Measurements from ENCODE around the gene PLCG2.

The PLCG2 gene

DNA sequence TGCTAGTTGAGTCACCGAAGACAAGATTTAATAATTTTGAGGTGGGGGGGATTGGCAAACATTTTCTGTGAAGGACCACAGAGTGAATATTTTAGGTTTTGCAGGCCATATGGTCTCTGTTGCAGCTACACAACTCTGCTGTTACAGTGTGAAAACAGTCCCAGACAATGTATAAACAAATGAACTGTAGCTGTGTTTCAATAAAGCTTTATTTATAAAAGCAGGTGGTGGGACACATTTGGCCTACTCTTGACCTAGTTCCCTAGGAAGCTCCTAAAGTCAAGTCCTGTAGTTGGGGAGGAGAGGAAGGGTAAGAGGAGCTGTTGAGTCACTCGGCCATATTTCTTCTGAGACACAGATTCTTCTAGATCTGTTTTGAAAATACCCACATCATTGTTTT lies 139.8 kb downstream of the PLCG2 start:
- TF ChIP-seq REST (IDR thresholded peaks at IDR 0.05; ENCODE audit: insufficient replicate concordance, low read depth): no peak
- TF ChIP-seq SPI1 (IDR thresholded peaks at IDR 0.05; ENCODE audit: borderline replicate concordance, low read depth): no peak
- TF ChIP-seq GABPA (IDR thresholded peaks at IDR 0.05; ENCODE audit: low read depth): no peak
- TF ChIP-seq POLR2AphosphoS5 (IDR thresholded peaks at IDR 0.05; ENCODE audit: low read depth): no peak
- TF ChIP-seq CTCF (IDR thresholded peaks at IDR 0.05; ENCODE audit: insufficient read depth, low read length): no peak
- H3K27me3 ChIP-seq (ENCODE audit: insufficient read depth, poor library complexity, severe bottlenecking): no peaks in the 10 kb centered on the region
- H3K27ac ChIP-seq (replicated peaks): no peak overlapping the region
- H3K4me3 ChIP-seq (replicated peaks; ENCODE audit: insufficient read depth, low read length): no peak overlapping the region
- no peak for DNase-seq (ENCODE audit: low read depth in 1 of 2, low spot score in 1 of 2)

DNA sequence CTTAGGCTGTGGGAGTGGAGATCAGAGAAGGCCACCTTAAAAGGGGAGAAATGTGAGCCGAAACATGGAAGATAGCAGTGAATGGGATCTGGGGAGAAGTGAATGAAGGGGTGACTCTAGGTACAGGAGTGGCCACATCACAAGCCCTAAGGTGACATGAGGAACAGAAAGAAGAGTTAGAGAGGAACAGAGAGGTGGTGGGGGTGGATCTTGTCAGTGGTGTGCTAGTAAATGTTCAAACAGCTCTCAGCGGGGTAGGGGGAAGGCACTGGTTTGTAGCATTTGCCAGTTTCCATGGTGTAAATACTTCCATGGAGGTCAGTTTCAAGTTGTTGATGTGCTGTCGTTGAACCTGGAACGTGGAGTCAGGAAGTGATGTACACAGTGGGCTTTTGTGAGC lies 141.4 kb downstream of the PLCG2 start:
- Histone ChIP-seq H3K27me3 (ENCODE audit: insufficient read depth, poor library complexity, severe bottlenecking) (no peaks in the 10 kb centered on the region), H3K4me3 (replicated peaks; ENCODE audit: insufficient read depth, low read length) (no peak overlapping the region), H3K27ac (replicated peaks) (no peak overlapping the region)
- TF ChIP-seq SPI1 (IDR thresholded peaks at IDR 0.05; ENCODE audit: borderline replicate concordance, low read depth): no peak
- no peak for TF ChIP-seq CTCF (IDR thresholded peaks at IDR 0.05; ENCODE audit: insufficient read depth, low read length)
- no peak for TF ChIP-seq GABPA (IDR thresholded peaks at IDR 0.05; ENCODE audit: low read depth)
- no peak for TF ChIP-seq POLR2AphosphoS5 (IDR thresholded peaks at IDR 0.05; ENCODE audit: low read depth)
- no peak for TF ChIP-seq REST (IDR thresholded peaks at IDR 0.05; ENCODE audit: insufficient replicate concordance, low read depth)
- no peak for DNase-seq (ENCODE audit: low read depth in 1 of 2, low spot score in 1 of 2)

DNA sequence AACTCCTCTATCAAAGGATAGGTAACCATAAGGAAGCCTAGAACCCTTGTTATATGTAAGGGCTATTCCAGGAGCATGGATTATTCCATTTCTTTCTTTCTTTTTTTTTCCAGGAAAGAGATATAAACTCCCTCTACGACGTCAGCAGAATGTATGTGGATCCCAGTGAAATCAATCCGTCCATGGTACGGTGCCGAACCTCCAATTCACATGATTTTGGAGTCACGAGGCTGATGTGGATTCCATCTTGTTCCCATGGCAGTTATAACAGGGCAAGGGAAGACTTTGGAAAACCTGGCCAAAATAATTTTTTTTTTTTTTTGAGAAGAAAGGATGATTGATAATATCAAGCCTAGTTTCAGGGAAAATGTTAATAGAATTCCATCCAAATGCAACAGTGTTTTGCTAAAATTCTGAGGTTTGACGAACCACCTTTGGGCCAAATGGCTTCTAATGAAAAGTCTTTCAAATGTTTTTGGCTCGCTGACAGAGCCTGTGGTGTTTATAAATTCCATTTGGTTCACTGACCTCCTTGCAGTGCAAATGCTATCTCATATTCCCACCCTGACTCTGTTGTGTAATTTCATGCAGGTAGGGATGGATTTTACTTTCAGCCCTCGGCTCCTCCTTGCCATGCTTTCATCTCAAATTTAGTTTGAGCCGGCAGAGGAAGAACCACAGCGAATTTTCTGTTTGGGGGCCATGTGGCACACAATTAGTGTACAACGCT lies 142.2 kb downstream of the PLCG2 start:
- Histone ChIP-seq H3K27ac (replicated peaks) (no peak overlapping the region), H3K27me3 (ENCODE audit: insufficient read depth, poor library complexity, severe bottlenecking) (no peaks in the 10 kb centered on the region), H3K4me3 (replicated peaks; ENCODE audit: insufficient read depth, low read length) (no peak overlapping the region)
- TF ChIP-seq GABPA (IDR thresholded peaks at IDR 0.05; ENCODE audit: low read depth): no peak
- TF ChIP-seq POLR2AphosphoS5 (IDR thresholded peaks at IDR 0.05; ENCODE audit: low read depth): no peak
- no peak for DNase-seq (ENCODE audit: low read depth in 1 of 2, low spot score in 1 of 2)

DNA sequence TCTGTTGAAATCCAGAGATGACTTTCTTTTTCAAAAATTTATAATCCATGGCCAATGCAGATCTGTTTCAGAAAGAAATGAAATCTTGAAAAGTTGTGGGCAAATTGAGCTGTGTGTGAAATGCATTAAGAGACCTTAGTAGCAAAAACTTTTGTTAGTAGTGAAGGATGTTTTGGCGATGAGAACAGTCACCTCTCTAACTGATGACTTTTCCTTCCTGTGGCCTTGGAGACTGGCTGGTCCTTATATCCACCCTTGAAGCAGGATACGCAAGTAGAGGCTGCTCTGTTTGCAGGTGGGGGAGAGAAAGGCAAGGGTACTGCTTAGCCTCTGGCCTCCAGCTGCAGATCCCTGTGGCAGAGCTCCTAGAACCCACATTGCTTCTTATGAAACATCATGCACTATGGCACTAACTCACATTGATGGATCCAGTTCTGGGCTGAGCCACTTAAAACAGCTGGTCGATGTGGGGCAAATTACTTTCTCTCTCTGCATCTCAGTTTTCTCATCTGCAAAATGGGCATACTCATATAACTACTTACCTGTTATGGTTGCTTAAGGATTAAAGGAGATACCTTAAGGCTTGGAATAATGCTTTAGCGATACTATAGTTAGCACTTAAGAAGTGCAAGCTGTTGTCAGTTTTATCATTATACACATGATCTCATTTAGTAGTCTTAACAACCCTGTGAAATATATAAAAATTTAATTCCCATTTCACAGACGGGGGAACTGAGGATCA lies 142.9 kb downstream of the PLCG2 start:
- DNase-seq (ENCODE audit: low read depth in 1 of 2, low spot score in 1 of 2): no peak
- TF ChIP-seq POLR2AphosphoS5 (IDR thresholded peaks at IDR 0.05; ENCODE audit: low read depth) (no peak), GABPA (IDR thresholded peaks at IDR 0.05; ENCODE audit: low read depth) (no peak), SPI1 (IDR thresholded peaks at IDR 0.05; ENCODE audit: borderline replicate concordance, low read depth) (no peak), REST (IDR thresholded peaks at IDR 0.05; ENCODE audit: insufficient replicate concordance, low read depth) (no peak), CTCF (IDR thresholded peaks at IDR 0.05; ENCODE audit: insufficient read depth, low read length) (no peak)
- Histone ChIP-seq H3K4me3 (replicated peaks; ENCODE audit: insufficient read depth, low read length) (no peak overlapping the region), H3K27me3 (ENCODE audit: insufficient read depth, poor library complexity, severe bottlenecking) (no peaks in the 10 kb centered on the region), H3K27ac (replicated peaks) (no peak overlapping the region)
